GM23338 (cell line): Measurements from ENCODE around the gene ERC2. TPM values are rescaled to one million over a fixed set of nuclear protein-coding genes. Genes with fewer than 3 reads are reported as not detected.

Experiments used
- ATAC-seq: fragments of 200-7000 bp; cut with Tn5 transposase; 3 replicates; pipeline ENCODE4 v1.9.1; 2020
- DNase-seq: peaks from one replicate; pipeline ENCODE4 v3.0.0-alpha.2; 2015; ENCODE audit warnings: low spot score
- H2AFZ ChIP-seq: fragments of 200-600 bp; sonication (generic); 2 replicates; pipeline ENCODE4 v1.8.0; 2016; ENCODE audit warnings: antibody characterized with exemption, mild to moderate bottlenecking, moderate library complexity
- H3F3A ChIP-seq: fragments of 200-600 bp; sonication (generic); replicated peaks from 2 replicates; pipeline ENCODE4 v1.8.0; 2017; ENCODE audit warnings: antibody characterized with exemption, mixed run types, low read depth
- H3K27ac ChIP-seq: fragments of 200-600 bp; sonication (generic); 2 replicates; pipeline ENCODE4 v1.6.1; 2016; ENCODE audit warnings: low read depth
- H3K27me3 ChIP-seq: fragments of 200-600 bp; sonication (generic); 2 replicates; pipeline ENCODE4 v1.8.0; 2016; ENCODE audit warnings: mild to moderate bottlenecking, mixed run types, moderate library complexity; ENCODE audit not compliant: insufficient read depth
- H3K36me3 ChIP-seq: fragments of 200-600 bp; sonication (generic); 2 replicates; pipeline ENCODE4 v1.8.0; 2016; ENCODE audit warnings: mild to moderate bottlenecking; ENCODE audit not compliant: insufficient read depth
- H3K4me1 ChIP-seq: fragments of 200-600 bp; sonication (generic); 2 replicates; pipeline ENCODE4 v1.8.0; 2016; ENCODE audit warnings: mild to moderate bottlenecking, moderate library complexity; ENCODE audit not compliant: insufficient read depth
- H3K4me2 ChIP-seq: fragments of 200-600 bp; sonication (generic); 2 replicates; pipeline ENCODE4 v1.7.1; 2017; ENCODE audit warnings: mixed run types
- H3K4me3 ChIP-seq: fragments of 200-600 bp; sonication (generic); 2 replicates; pipeline ENCODE4 v1.6.1; 2016; ENCODE audit warnings: mixed run types
- H3K79me2 ChIP-seq: fragments of 200-600 bp; sonication (generic); replicated peaks from 2 replicates; pipeline ENCODE4 v1.8.0; 2017; ENCODE audit warnings: mild to moderate bottlenecking; ENCODE audit not compliant: insufficient read depth
- H3K9me2 ChIP-seq: fragments of 200-600 bp; sonication (generic); 2 replicates; pipeline ENCODE4 v1.8.0; 2017; ENCODE audit not compliant: insufficient read depth
- H4K20me1 ChIP-seq: fragments of 200-600 bp; sonication (generic); replicated peaks from 2 replicates; pipeline ENCODE4 v1.8.0; 2017; ENCODE audit warnings: mild to moderate bottlenecking; ENCODE audit not compliant: insufficient read depth
- H3K27ac Mint-ChIP-seq: 2 replicates; pipeline ENCODE4 v1.8.0; 2020; ENCODE audit warnings: inconsistent platforms, mild to moderate bottlenecking, moderate library complexity, mixed read lengths
- H3K27me3 Mint-ChIP-seq: 3 replicates; pipeline ENCODE4 v1.8.0; 2022; ENCODE audit warnings: low read depth, mild to moderate bottlenecking, moderate library complexity, mixed read lengths, inconsistent platforms; ENCODE audit not compliant: insufficient read depth, poor library complexity
- H3K36me3 Mint-ChIP-seq: 3 replicates; pipeline ENCODE4 v1.8.0; 2021; ENCODE audit warnings: low read depth, mild to moderate bottlenecking, inconsistent platforms, moderate library complexity, mixed read lengths
- H3K4me1 Mint-ChIP-seq: 3 replicates; pipeline ENCODE4 v1.8.0; 2020; ENCODE audit warnings: mild to moderate bottlenecking, inconsistent platforms, mixed read lengths
- H3K4me3 Mint-ChIP-seq: 3 replicates; pipeline ENCODE4 v1.8.0; 2021; ENCODE audit warnings: moderate library complexity, mild to moderate bottlenecking, inconsistent platforms, mixed read lengths
- H3K9me3 Mint-ChIP-seq: 3 replicates; pipeline ENCODE4 v1.8.0; 2020; ENCODE audit warnings: moderate library complexity, mild to moderate bottlenecking, inconsistent platforms, mixed read lengths
- CREB1 ChIP-seq: fragments of 250-450 bp; sonication (Bioruptor Pico); IDR thresholded peaks from 2 replicates; pipeline ENCODE4 v1.5.0; 2020; ENCODE audit warnings: low read depth, mild to moderate bottlenecking, moderate library complexity
- CTCF ChIP-seq, 2 experiments: fragments of 200-600 bp in 1 of 2; sonication (generic) in 1 of 2; conservative IDR thresholded peaks; 2 replicates each; pipeline versions ENCODE4 v1.5.1 to v1.6.1; 2016 to 2017; ENCODE audit warnings: antibody characterized with exemption in 2 of 2, low read depth in 2 of 2, mild to moderate bottlenecking in 2 of 2, moderate library complexity in 1 of 2
- EZH2 ChIP-seq: fragments of 200-600 bp; sonication (generic); IDR thresholded peaks from one replicate; pipeline ENCODE4 v1.8.0; 2017; ENCODE audit warnings: antibody characterized with exemption, mild to moderate bottlenecking, low read depth; ENCODE audit not compliant: unreplicated experiment
- EZH2phosphoT487 ChIP-seq: fragments of 200-600 bp; sonication (generic); IDR thresholded peaks from one replicate; pipeline ENCODE4 v1.8.1; 2018; ENCODE audit warnings: antibody characterized with exemption; ENCODE audit not compliant: unreplicated experiment
- JUNB ChIP-seq: IDR thresholded peaks from one replicate; pipeline ENCODE4 v1.6.1; 2016; ENCODE audit warnings: antibody characterized with exemption; ENCODE audit not compliant: unreplicated experiment
- NANOG ChIP-seq: IDR thresholded peaks from 2 replicates; pipeline ENCODE4 v1.6.1; 2016; ENCODE audit warnings: antibody characterized with exemption, borderline replicate concordance
- POLR2AphosphoS5 ChIP-seq: IDR thresholded peaks from 2 replicates; pipeline ENCODE4 v1.6.1; 2016; ENCODE audit warnings: antibody characterized with exemption, low read depth
- STAT1 ChIP-seq: IDR thresholded peaks from one replicate; pipeline ENCODE4 v1.6.1; 2016; ENCODE audit warnings: antibody characterized with exemption; ENCODE audit not compliant: unreplicated experiment
- ZNF114 ChIP-seq: fragments of 250-450 bp; sonication (Bioruptor Pico); IDR thresholded peaks from 2 replicates; pipeline ENCODE4 v1.5.0; 2020; ENCODE audit warnings: mild to moderate bottlenecking, moderate library complexity
- ZNF331 ChIP-seq: fragments of 250-450 bp; sonication (Bioruptor Pico); IDR thresholded peaks from 2 replicates; pipeline ENCODE4 v1.5.0; 2020; ENCODE audit warnings: low read depth, mild to moderate bottlenecking, moderate library complexity
- polyA plus RNA-seq: library from polyadenylated mRNA; unstranded; fragments of >200 nt; fragmentation: Nextera tagmentation; extraction: Ambion mirVana; gene quantifications from 2 replicates; pipeline ENCODE4 v1.2.1, GENCODE V29; 2016
- total RNA-seq: library from RNA; depleted of rRNA; stranded (reverse); fragments of >200 nt; shearing (Covaris generic); gene quantifications from 2 replicates; pipeline ENCODE4 v1.2.3, GENCODE V29; 2014
- TF ChIP-seq, protein P1 (sequence below): fragments of 250-450 bp; sonication (Bioruptor Pico); IDR thresholded peaks from 2 replicates; pipeline ENCODE4 v1.5.0; 2020; ENCODE audit warnings: mild to moderate bottlenecking, moderate library complexity
- TF ChIP-seq, protein P2 (sequence below): IDR thresholded peaks from 2 replicates; pipeline ENCODE4 v1.6.1; 2016; ENCODE audit warnings: antibody characterized with exemption

Gene ERC2
- total and polyA plus RNA-seq, 2 experiments from 2014 or later = 11.8 to 13.7 TPM

- DNase-seq (no peak), ATAC-seq (peak; percentile 48)
- Histone ChIP-seq H3K9me2 (peaks cover 18% of the 10 kb centered on the region), H3K79me2 (no peaks in the 10 kb centered on the region), H3F3A (no peaks in the 10 kb centered on the region), H4K20me1 (no peaks in the 10 kb centered on the region), H3K4me2 (no peak overlapping the region), H2AFZ (no peak overlapping the region), H3K27me3 (no peaks in the 10 kb centered on the region), H3K4me1 (peaks cover 9% of the 10 kb centered on the region), H3K4me3 (no peak overlapping the region), H3K36me3 (no peaks in the 10 kb centered on the region), H3K27ac (no peak overlapping the region)
- TF ChIP-seq JUNB (no peak), CREB1 (no peak), NANOG (no peak), STAT1 (no peak)
- TF ChIP-seq, protein P1, sequence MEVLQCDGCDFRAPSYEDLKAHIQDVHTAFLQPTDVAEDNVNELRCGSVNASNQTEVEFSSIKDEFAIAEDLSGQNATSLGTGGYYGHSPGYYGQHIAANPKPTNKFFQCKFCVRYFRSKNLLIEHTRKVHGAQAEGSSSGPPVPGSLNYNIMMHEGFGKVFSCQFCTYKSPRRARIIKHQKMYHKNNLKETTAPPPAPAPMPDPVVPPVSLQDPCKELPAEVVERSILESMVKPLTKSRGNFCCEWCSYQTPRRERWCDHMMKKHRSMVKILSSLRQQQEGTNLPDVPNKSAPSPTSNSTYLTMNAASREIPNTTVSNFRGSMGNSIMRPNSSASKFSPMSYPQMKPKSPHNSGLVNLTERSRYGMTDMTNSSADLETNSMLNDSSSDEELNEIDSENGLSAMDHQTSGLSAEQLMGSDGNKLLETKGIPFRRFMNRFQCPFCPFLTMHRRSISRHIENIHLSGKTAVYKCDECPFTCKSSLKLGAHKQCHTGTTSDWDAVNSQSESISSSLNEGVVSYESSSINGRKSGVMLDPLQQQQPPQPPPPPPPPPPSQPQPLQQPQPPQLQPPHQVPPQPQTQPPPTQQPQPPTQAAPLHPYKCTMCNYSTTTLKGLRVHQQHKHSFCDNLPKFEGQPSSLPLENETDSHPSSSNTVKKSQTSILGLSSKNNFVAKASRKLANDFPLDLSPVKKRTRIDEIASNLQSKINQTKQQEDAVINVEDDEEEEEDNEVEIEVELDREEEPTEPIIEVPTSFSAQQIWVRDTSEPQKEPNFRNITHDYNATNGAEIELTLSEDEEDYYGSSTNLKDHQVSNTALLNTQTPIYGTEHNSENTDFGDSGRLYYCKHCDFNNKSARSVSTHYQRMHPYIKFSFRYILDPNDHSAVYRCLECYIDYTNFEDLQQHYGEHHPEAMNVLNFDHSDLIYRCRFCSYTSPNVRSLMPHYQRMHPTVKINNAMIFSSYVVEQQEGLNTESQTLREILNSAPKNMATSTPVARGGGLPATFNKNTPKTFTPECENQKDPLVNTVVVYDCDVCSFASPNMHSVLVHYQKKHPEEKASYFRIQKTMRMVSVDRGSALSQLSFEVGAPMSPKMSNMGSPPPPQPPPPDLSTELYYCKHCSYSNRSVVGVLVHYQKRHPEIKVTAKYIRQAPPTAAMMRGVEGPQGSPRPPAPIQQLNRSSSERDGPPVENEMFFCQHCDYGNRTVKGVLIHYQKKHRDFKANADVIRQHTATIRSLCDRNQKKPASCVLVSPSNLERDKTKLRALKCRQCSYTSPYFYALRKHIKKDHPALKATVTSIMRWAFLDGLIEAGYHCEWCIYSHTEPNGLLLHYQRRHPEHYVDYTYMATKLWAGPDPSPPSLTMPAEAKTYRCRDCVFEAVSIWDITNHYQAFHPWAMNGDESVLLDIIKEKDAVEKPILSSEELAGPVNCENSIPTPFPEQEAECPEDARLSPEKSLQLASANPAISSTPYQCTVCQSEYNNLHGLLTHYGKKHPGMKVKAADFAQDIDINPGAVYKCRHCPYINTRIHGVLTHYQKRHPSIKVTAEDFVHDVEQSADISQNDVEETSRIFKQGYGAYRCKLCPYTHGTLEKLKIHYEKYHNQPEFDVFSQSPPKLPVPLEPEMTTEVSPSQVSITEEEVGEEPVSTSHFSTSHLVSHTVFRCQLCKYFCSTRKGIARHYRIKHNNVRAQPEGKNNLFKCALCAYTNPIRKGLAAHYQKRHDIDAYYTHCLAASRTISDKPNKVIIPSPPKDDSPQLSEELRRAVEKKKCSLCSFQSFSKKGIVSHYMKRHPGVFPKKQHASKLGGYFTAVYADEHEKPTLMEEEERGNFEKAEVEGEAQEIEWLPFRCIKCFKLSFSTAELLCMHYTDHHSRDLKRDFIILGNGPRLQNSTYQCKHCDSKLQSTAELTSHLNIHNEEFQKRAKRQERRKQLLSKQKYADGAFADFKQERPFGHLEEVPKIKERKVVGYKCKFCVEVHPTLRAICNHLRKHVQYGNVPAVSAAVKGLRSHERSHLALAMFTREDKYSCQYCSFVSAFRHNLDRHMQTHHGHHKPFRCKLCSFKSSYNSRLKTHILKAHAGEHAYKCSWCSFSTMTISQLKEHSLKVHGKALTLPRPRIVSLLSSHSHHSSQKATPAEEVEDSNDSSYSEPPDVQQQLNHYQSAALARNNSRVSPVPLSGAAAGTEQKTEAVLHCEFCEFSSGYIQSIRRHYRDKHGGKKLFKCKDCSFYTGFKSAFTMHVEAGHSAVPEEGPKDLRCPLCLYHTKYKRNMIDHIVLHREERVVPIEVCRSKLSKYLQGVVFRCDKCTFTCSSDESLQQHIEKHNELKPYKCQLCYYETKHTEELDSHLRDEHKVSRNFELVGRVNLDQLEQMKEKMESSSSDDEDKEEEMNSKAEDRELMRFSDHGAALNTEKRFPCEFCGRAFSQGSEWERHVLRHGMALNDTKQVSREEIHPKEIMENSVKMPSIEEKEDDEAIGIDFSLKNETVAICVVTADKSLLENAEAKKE (CRISPR knock-in tag) = no peak
- Mint-ChIP-seq H3K36me3 (peaks cover 8% of the 10 kb centered on the region), H3K9me3 (peaks cover 7% of the 10 kb centered on the region; the same call in 2 of the 3 replicates), H3K27ac (no peak overlapping the region), H3K27me3 (peaks cover 12% of the 10 kb centered on the region), H3K4me1 (peaks cover 21% of the 10 kb centered on the region), H3K4me3 (no peak overlapping the region)
These were observed 921.2 kb downstream of the ERC2 start for GRCh38 chr3:55546866-55547669.

DNA sequence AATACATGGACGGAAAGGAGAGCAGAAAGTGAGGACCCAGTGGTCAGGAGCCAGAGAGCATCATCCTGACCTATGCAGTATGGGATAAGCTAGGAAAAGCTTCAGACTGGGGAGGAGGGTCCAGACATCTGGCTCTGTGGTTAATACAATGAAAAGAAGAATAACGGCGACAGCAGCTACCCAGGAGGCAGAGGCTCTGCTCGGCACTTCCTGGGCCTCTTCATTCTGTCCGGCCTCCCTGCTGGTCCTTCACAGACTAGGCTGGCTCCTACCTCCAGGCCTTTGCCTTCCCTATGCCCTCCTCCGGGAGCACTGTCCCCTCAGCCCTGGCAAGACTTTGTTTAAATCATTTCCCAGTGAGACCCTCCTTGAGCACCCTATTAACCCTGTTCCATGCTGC, 922.3 kb downstream of the ERC2 start:
- Histone ChIP-seq H3K27ac (no peak overlapping the region), H4K20me1 (no peaks in the 10 kb centered on the region), H3K9me2 (peaks cover 25% of the 10 kb centered on the region), H3K4me1 (peaks cover 15% of the 10 kb centered on the region), H3K27me3 (no peaks in the 10 kb centered on the region), H3K79me2 (no peaks in the 10 kb centered on the region), H3K36me3 (no peaks in the 10 kb centered on the region), H3K4me2 (no peak overlapping the region), H3K4me3 (no peak overlapping the region), H3F3A (no peaks in the 10 kb centered on the region), H2AFZ (no peak overlapping the region)
- H3K27ac Mint-ChIP-seq = no peak overlapping the region
- H3K9me3 Mint-ChIP-seq = no peaks in the 10 kb centered on the region; the same call in 2 of the 3 replicates
- no peaks in the 10 kb centered on the region; the same call in 2 of the 3 replicates for H3K36me3 Mint-ChIP-seq
- ATAC-seq (peak; percentile 42), DNase-seq (no peak)
- H3K27me3 Mint-ChIP-seq = peaks cover 12% of the 10 kb centered on the region
- peaks cover 22% of the 10 kb centered on the region for H3K4me1 Mint-ChIP-seq
- no peak overlapping the region for H3K4me3 Mint-ChIP-seq
- TF ChIP-seq POLR2AphosphoS5 (no peak), STAT1 (no peak), ZNF331 (CRISPR knock-in tag) (no peak), JUNB (no peak), EZH2 (no peak), ZNF114 (CRISPR knock-in tag) (no peak), EZH2phosphoT487 (no peak), CTCF (conservative IDR thresholded peaks at IDR 0.05; ENCODE audit: low read depth in 2 of 2) (no peak)
- TF ChIP-seq, protein P2, sequence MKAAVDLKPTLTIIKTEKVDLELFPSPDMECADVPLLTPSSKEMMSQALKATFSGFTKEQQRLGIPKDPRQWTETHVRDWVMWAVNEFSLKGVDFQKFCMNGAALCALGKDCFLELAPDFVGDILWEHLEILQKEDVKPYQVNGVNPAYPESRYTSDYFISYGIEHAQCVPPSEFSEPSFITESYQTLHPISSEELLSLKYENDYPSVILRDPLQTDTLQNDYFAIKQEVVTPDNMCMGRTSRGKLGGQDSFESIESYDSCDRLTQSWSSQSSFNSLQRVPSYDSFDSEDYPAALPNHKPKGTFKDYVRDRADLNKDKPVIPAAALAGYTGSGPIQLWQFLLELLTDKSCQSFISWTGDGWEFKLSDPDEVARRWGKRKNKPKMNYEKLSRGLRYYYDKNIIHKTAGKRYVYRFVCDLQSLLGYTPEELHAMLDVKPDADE = no peak
